NT2/D1 (cell line): ENCODE results near the gene TFF1.

Experiments used
- YY1 ChIP-seq: IDR thresholded peaks from 2 replicates; pipeline ENCODE4 v1.6.1; 2011; ENCODE audit not compliant: insufficient read length, insufficient read depth
- ZNF274 ChIP-seq: IDR thresholded peaks from 2 replicates; pipeline ENCODE4 v1.6.1; 2011; ENCODE audit warnings: mild to moderate bottlenecking, low read depth, low read length

- no peak for TF ChIP-seq ZNF274
- TF ChIP-seq YY1, result no peak
Measured at GRCh38 chr21:42387843-42388340, 21.6 kb upstream of the TFF1 start.
